Mesothelial cell of epicardium (in vitro differentiated cells): Measurements from ENCODE around the gene OPCML. TPM values are rescaled to one million over a fixed set of nuclear protein-coding genes. Genes with fewer than 3 reads are reported as not detected.

Experiments
- DNase-seq, 2 experiments: peaks; one replicate each; pipeline ENCODE4 v3.0.0; 2021; ENCODE audit warnings: low spot score in 2 of 2; ENCODE audit not compliant: unreplicated experiment in 2 of 2
- H3K27ac Mint-ChIP-seq: 2 replicates; pipeline ENCODE4 v1.8.0; 2021; ENCODE audit warnings: mixed read lengths
- H3K27me3 Mint-ChIP-seq: 2 replicates; pipeline ENCODE4 v1.8.0; 2021; ENCODE audit warnings: low read depth, mixed read lengths
- H3K36me3 Mint-ChIP-seq: 2 replicates; pipeline ENCODE4 v1.8.0; 2021; ENCODE audit warnings: mixed read lengths
- H3K4me1 Mint-ChIP-seq: 2 replicates; pipeline ENCODE4 v1.8.0; 2021; ENCODE audit warnings: mixed read lengths
- H3K4me3 Mint-ChIP-seq: 2 replicates; pipeline ENCODE4 v1.8.0; 2021; ENCODE audit warnings: mild to moderate bottlenecking, moderate library complexity, mixed read lengths
- H3K9me3 Mint-ChIP-seq: 2 replicates; pipeline ENCODE4 v1.8.0; 2021; ENCODE audit warnings: mixed read lengths
- total RNA-seq: library from RNA; stranded (reverse); gene quantifications from 3 replicates; pipeline ENCODE4 v1.2.1, GENCODE V29; 2021
- TF ChIP-seq, protein P1 (sequence below): fragments of 200-600 bp; sonication (generic); IDR thresholded peaks from one replicate; pipeline ENCODE4 v1.5.0; 2021; ENCODE audit warnings: antibody characterized with exemption; ENCODE audit not compliant: unreplicated experiment

Gene OPCML
- total RNA-seq, 1 donor from 2014 or later: 3.0 TPM

DNA sequence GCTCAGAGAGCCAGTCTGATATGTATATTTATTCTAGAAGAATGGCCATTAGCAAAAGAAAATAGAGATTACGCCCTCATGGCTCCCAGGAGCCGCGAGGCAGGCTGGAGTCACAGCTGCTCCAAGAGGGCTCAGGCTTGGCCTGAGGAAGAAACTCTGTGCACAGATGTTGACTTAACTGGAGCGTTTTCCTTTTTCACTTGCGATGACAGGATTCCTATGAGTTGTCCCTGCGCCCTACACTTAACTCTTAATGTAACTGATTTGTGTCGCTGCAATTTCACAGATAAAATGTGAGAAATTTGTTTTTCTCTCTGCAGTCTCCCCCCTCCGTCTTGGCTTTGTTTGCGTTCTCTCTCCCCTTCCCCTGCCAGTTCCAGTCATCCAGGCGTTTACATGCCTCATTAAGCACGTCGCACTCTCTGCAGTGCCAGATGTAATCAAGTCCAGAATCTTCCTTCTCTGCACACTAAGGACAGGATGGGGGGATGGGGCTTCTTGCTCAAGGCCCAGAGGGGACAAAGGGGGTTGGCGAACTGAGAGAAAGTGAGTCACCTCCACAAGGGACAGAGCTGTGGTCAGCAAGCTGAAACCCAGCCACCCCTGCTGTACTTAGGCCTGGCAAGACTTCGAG is 1101.8 kb downstream of the OPCML start:
- Mint-ChIP-seq H3K27me3 (peaks cover 36% of the 10 kb centered on the region), H3K36me3 (no peaks in the 10 kb centered on the region), H3K27ac (no peak overlapping the region), H3K9me3 (no peaks in the 10 kb centered on the region), H3K4me3 (no peak overlapping the region), H3K4me1 (no peaks in the 10 kb centered on the region)
- no peak for DNase-seq
- TF ChIP-seq, protein P1, sequence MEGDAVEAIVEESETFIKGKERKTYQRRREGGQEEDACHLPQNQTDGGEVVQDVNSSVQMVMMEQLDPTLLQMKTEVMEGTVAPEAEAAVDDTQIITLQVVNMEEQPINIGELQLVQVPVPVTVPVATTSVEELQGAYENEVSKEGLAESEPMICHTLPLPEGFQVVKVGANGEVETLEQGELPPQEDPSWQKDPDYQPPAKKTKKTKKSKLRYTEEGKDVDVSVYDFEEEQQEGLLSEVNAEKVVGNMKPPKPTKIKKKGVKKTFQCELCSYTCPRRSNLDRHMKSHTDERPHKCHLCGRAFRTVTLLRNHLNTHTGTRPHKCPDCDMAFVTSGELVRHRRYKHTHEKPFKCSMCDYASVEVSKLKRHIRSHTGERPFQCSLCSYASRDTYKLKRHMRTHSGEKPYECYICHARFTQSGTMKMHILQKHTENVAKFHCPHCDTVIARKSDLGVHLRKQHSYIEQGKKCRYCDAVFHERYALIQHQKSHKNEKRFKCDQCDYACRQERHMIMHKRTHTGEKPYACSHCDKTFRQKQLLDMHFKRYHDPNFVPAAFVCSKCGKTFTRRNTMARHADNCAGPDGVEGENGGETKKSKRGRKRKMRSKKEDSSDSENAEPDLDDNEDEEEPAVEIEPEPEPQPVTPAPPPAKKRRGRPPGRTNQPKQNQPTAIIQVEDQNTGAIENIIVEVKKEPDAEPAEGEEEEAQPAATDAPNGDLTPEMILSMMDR: no peak

DNA sequence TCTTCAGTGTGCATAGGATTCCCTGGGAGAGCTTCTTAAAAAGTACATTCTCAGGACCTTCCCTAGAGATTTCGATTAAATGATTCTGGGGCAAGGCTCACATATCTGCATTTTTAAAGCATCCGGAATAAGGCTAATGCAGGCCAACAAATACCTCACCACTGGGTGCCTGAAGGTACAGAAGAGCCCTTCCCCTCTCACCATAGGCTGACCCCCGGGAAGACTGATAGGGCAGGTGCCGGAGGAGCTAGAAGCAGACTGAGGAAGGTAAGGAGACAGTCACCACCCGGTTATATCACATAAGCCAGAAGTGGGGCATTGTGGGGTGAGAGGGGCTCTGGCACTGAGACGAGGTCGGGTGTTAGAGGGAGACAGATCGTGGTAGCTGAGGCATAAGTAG is 1102.6 kb downstream of the OPCML start:
- Mint-ChIP-seq H3K27me3 (peaks cover 35% of the 10 kb centered on the region), H3K9me3 (no peaks in the 10 kb centered on the region), H3K36me3 (no peaks in the 10 kb centered on the region), H3K4me3 (no peak overlapping the region), H3K4me1 (no peaks in the 10 kb centered on the region), H3K27ac (no peak overlapping the region)
- no peak for DNase-seq
- TF ChIP-seq, protein P1: no peak

DNA sequence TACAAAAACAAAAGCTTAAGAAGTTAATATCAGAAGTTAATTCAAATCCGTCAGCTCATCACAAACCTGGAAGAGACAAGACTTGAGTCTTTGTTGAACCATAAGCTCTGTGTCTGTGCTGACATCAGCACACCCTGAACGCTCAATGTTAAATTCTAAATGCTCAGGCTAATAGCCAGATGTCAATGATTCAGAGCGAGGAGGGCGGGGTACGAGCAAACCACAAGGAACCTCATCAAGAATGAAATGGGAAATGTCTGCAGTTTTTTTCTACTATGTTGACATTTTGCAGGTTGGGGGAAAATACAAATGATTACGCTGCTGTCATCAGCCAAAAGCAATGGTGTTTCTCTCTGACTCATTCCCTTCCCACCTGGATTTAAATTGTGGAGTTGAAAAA is 1104.7 kb downstream of the OPCML start:
- no peak for DNase-seq
- H3K4me1 Mint-ChIP-seq: no peaks in the 10 kb centered on the region
- no peaks in the 10 kb centered on the region for H3K9me3 Mint-ChIP-seq
- no peak overlapping the region for H3K27ac Mint-ChIP-seq
- H3K27me3 Mint-ChIP-seq: peaks cover 35% of the 10 kb centered on the region
- no peaks in the 10 kb centered on the region for H3K36me3 Mint-ChIP-seq
- no peak overlapping the region for H3K4me3 Mint-ChIP-seq
- TF ChIP-seq, protein P1: no peak

DNA sequence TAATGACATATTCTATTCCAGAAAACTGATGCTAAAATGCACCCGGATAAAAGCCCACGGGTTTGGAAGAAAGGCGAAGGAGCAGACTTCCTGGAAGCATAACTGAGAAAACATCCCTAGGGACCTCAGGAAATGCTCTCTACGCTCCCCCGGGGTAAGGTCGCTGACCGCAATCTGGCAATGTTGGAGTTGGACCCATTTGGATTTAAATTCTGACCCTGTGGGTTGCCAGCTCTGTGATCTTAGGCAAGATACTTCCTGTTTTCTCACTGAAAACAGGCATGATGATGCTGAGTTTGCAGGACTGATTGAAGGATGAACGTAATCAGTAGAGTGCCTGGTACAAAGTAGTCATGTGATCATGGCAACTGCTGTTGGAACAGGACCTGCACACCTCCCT is 1107.9 kb downstream of the OPCML start:
- TF ChIP-seq, protein P1: no peak
- H3K9me3 Mint-ChIP-seq: no peaks in the 10 kb centered on the region
- H3K4me1 Mint-ChIP-seq: no peaks in the 10 kb centered on the region
- peaks cover 33% of the 10 kb centered on the region for H3K27me3 Mint-ChIP-seq
- H3K4me3 Mint-ChIP-seq: no peak overlapping the region
- DNase-seq: no peak
- no peaks in the 10 kb centered on the region for H3K36me3 Mint-ChIP-seq
- no peak overlapping the region for H3K27ac Mint-ChIP-seq

DNA sequence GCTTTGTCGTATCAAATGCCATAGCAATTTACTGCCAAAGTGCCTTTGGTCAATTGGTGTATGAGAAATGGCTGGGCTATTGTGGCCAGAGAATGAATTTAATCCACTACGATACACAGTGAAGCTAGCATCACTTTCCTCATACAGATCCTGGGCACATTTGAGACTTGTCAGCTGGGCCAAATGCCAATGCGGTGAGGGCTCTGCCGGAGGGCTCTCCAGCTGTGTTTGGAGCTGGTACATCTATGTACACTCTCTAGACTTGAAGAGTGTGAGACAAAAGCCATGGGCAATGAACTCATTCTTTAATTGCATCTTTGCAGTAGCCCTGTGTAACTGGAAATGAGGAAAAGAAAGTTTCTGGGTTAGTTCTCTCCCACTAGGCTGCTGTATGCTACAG is 1109.0 kb downstream of the OPCML start:
- Mint-ChIP-seq H3K9me3 (no peaks in the 10 kb centered on the region), H3K27me3 (peaks cover 27% of the 10 kb centered on the region), H3K36me3 (no peaks in the 10 kb centered on the region), H3K27ac (no peak overlapping the region), H3K4me1 (no peaks in the 10 kb centered on the region), H3K4me3 (no peak overlapping the region)
- TF ChIP-seq, protein P1: no peak
- no peak for DNase-seq

DNA sequence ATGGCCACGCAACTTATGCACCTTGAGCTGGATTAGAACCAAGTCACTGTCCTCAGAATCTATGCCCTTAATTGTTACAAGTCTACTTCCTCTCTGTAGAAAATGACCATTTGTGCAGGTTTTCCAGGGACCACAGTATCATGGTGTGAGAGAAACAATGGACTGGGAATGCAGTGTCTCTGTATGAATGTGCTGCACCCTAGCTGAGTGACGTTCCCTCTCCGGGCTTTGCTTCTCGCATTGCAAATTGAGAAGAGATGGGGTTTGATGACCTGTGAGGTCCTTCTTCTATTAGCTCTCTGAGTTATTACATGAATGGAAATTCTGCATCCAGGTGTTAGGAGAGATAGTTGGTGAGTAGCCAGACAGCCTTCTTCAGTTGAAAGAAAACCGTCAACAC is 1109.6 kb downstream of the OPCML start:
- Mint-ChIP-seq H3K9me3 (no peaks in the 10 kb centered on the region), H3K27me3 (peaks cover 29% of the 10 kb centered on the region), H3K36me3 (no peaks in the 10 kb centered on the region), H3K4me1 (no peaks in the 10 kb centered on the region), H3K27ac (no peak overlapping the region), H3K4me3 (no peak overlapping the region)
- TF ChIP-seq, protein P1: no peak
- no peak for DNase-seq
